HL-60 (cell line): ENCODE data around the gene TRIM17.

Source experiments
- DNase-seq, 2 experiments: peaks; one replicate each; pipeline ENCODE4 v3.0.0-alpha.2; 2010 to 2020; ENCODE audit warnings: low read depth in 1 of 2, low spot score in 1 of 2
- H3K27ac ChIP-seq: fragments of 250-450 bp; sonication (Bioruptor Pico); replicated peaks from 2 replicates; pipeline ENCODE4 v1.5.1; 2020; ENCODE audit warnings: mild to moderate bottlenecking, moderate library complexity
- H3K27me3 ChIP-seq: fragments of 250-450 bp; sonication (Bioruptor Pico); 2 replicates; pipeline ENCODE4 v1.5.1; 2021; ENCODE audit warnings: mild to moderate bottlenecking, moderate library complexity; ENCODE audit not compliant: insufficient read depth, poor library complexity, severe bottlenecking
- H3K4me3 ChIP-seq: replicated peaks from 2 replicates; pipeline ENCODE4 v1.5.1; 2011; ENCODE audit warnings: mild to moderate bottlenecking, control low read depth, low read length; ENCODE audit not compliant: insufficient read depth
- GABPA ChIP-seq: IDR thresholded peaks from 2 replicates; pipeline ENCODE4 v1.6.1; 2012; ENCODE audit warnings: low read depth
- POLR2AphosphoS5 ChIP-seq: IDR thresholded peaks from 2 replicates; pipeline ENCODE4 v1.6.1; 2012; ENCODE audit warnings: low read depth
- SPI1 ChIP-seq: IDR thresholded peaks from 2 replicates; pipeline ENCODE4 v1.6.1; 2012; ENCODE audit warnings: low read depth, mild to moderate bottlenecking, borderline replicate concordance
- TF ChIP-seq, protein P1 (sequence below): IDR thresholded peaks from one replicate; pipeline ENCODE4 v1.5.1; 2011; ENCODE audit warnings: low read length, control low read depth, inconsistent platforms; ENCODE audit not compliant: insufficient read depth
- TF ChIP-seq, protein P2 (sequence below): IDR thresholded peaks from 2 replicates; pipeline ENCODE4 v1.6.1; 2012; ENCODE audit warnings: low read depth; ENCODE audit not compliant: insufficient replicate concordance

The TRIM17 gene

DNA sequence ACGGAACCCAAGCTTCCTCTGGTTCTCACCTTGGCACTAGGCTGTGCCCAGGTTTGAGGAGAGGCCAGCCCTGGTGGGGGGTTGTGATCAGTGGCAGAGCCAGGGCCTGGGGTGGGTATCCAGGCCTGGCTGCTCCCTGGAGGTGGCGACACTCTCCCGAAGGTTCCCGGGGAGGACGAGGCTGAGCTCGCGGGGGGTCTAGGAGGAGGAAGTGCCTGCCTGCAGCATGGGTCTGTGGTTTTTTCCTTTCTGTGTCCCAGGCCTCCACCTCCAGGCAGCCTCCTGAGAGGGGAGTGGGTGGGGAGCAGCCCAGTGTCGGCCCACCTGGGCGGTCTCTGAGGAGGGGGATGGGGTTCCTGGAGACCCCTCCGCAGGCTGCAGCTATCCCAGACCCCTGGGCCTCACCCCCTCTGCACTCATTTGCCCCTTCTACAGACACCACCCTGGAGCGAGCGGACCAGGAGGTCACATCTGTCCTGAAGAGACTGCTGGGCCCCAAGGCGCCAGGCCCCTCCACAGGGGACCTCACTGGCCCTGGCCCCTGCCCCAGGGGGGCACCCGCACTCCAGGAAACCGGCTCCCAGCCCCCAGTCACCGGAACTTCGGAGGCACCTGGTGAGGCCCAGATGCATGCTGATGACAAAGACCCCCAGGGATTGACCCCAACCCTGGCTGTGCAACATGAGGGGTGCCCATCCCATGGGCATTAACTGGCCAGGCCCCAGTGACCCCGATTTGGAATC lies 54.3 kb downstream of the TRIM17 start:
- no peak for DNase-seq
- Histone ChIP-seq H3K27me3 (no peaks in the 10 kb centered on the region), H3K27ac (no peak overlapping the region), H3K4me3 (no peak overlapping the region)
- TF ChIP-seq GABPA (no peak), SPI1 (no peak), POLR2AphosphoS5 (no peak)
- TF ChIP-seq, protein P1, sequence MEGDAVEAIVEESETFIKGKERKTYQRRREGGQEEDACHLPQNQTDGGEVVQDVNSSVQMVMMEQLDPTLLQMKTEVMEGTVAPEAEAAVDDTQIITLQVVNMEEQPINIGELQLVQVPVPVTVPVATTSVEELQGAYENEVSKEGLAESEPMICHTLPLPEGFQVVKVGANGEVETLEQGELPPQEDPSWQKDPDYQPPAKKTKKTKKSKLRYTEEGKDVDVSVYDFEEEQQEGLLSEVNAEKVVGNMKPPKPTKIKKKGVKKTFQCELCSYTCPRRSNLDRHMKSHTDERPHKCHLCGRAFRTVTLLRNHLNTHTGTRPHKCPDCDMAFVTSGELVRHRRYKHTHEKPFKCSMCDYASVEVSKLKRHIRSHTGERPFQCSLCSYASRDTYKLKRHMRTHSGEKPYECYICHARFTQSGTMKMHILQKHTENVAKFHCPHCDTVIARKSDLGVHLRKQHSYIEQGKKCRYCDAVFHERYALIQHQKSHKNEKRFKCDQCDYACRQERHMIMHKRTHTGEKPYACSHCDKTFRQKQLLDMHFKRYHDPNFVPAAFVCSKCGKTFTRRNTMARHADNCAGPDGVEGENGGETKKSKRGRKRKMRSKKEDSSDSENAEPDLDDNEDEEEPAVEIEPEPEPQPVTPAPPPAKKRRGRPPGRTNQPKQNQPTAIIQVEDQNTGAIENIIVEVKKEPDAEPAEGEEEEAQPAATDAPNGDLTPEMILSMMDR, result no peak
- TF ChIP-seq, protein P2, sequence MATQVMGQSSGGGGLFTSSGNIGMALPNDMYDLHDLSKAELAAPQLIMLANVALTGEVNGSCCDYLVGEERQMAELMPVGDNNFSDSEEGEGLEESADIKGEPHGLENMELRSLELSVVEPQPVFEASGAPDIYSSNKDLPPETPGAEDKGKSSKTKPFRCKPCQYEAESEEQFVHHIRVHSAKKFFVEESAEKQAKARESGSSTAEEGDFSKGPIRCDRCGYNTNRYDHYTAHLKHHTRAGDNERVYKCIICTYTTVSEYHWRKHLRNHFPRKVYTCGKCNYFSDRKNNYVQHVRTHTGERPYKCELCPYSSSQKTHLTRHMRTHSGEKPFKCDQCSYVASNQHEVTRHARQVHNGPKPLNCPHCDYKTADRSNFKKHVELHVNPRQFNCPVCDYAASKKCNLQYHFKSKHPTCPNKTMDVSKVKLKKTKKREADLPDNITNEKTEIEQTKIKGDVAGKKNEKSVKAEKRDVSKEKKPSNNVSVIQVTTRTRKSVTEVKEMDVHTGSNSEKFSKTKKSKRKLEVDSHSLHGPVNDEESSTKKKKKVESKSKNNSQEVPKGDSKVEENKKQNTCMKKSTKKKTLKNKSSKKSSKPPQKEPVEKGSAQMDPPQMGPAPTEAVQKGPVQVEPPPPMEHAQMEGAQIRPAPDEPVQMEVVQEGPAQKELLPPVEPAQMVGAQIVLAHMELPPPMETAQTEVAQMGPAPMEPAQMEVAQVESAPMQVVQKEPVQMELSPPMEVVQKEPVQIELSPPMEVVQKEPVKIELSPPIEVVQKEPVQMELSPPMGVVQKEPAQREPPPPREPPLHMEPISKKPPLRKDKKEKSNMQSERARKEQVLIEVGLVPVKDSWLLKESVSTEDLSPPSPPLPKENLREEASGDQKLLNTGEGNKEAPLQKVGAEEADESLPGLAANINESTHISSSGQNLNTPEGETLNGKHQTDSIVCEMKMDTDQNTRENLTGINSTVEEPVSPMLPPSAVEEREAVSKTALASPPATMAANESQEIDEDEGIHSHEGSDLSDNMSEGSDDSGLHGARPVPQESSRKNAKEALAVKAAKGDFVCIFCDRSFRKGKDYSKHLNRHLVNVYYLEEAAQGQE, result no peak

DNA sequence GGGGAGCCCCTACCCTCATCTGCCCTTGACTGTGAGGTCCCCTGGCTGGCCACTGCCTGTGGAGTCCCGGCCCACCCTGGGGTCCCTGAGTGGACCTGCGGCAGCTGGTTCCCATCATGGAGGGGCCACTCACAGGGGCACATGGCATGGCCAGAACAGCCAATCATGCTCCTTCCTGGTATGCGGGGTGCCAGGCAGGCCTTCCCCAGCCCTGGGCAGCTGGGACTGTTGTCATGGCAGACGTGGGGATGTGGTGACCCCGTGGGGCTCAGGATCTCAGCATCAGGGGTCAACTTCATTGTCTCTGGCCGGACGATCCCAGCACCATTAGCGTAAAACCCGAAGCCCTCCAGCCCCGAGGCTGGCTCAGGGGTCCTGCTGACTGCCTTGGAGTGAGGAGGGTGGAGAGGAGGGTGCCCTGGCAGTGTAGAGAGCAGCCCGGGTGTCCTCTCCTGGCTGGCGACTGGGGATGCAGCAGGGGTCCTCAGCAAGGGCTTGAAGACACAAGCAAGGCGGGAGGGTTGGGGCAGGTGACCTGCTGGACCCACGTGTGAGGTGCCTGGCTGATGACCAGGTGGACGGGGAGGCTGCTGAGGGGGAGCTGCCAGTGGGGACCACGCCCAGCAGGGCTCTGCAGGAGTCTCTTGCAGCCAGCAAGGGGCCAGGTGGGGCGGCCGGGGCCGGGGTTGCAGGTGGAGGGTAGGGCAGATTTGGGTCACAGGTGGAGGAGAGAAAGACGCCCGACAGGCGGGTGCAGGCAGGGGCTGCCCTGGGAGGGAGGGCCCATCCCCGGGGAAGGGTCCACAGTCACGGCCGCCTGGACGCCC lies 55.1 kb downstream of the TRIM17 start:
- Histone ChIP-seq H3K4me3 (no peak overlapping the region), H3K27me3 (no peaks in the 10 kb centered on the region), H3K27ac (no peak overlapping the region)
- no peak for DNase-seq
- TF ChIP-seq, protein P1, result no peak
- TF ChIP-seq SPI1 (no peak), GABPA (no peak), POLR2AphosphoS5 (no peak)
- TF ChIP-seq, protein P2, result no peak

DNA sequence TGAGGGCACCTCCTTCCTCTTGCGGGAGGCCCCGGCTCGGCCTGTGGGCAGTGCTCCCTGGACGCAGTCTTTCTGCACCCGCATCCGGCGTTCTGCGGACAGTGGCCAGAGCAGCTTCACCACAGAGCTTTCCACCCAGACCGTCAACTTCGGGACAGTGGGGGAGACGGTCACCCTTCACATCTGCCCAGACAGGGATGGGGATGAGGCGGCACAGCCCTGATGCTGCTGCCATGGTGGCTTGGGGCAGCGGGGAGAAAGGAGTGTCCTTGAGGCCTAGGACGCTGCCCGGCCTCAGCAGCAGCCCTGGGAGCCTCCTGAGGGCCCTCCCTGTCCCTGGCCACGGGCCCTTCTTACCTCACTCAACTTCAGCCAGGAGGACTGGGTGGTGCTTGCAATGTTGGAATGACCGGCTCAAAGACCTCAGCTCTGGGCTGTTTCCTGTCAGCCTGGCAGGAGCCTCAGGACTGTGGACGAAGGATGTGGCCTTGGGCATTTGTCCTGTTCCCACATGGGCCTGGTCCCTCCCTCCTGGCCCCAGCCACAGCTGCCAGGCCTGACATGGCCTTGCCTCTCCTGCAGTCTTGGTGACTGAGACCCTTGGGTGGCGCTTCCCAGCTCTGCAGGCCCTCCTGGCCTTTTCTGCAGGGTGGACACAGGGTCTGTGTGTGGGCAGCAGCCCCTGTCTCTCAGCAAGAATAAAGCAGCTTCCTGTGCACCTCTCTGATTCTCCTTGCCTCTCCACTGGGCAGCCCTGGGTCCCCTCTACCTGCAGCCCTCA lies 55.9 kb downstream of the TRIM17 start:
- Histone ChIP-seq H3K27me3 (no peaks in the 10 kb centered on the region), H3K27ac (no peak overlapping the region), H3K4me3 (no peak overlapping the region)
- DNase-seq, result no peak
- no peak for TF ChIP-seq POLR2AphosphoS5
- TF ChIP-seq, protein P2, result no peak
- TF ChIP-seq, protein P1, result no peak
- TF ChIP-seq GABPA, result no peak
- no peak for TF ChIP-seq SPI1
